NCI-H2107 treated with DMSO at 0.1 percent for 48 hours (cell line): ENCODE measurements around the gene RUSC2.
"Not testable (repeated sequence)": the region's sequence is repeated elsewhere in the genome, so short reads cannot be mapped to it uniquely, and the experiment has no call there.

Experiments
- DNase-seq: peaks from one replicate; lab custom pipeline; 2025; ENCODE audit not compliant: unreplicated experiment; lab: John Stamatoyannopoulos, UW

Gene RUSC2

DNA sequence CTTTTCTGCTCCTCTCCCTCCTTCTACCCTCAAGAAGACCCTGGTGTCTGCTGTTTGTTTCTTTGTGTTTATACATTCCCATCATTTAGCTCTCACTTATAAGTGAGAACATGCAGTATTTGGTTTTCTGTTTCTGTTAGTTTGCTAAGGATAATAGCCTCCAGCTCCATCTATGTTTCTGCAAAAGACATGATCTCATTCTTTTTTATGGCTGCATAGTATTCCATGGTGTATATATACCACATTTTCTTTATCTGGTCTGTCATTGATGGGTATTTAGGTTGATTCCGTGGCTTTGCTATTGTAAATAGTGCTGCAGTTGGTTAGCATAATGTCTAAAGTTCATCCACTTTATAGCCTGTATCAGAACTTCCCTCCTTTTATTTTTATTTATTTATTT, 3.2 kb downstream of the RUSC2 start:
- not testable (repeated sequence) for DNase-seq

- DNase-seq, result no peak
Observed at GRCh38 chr9:35495984-35496383, 6.1 kb downstream of the RUSC2 start.

DNA sequence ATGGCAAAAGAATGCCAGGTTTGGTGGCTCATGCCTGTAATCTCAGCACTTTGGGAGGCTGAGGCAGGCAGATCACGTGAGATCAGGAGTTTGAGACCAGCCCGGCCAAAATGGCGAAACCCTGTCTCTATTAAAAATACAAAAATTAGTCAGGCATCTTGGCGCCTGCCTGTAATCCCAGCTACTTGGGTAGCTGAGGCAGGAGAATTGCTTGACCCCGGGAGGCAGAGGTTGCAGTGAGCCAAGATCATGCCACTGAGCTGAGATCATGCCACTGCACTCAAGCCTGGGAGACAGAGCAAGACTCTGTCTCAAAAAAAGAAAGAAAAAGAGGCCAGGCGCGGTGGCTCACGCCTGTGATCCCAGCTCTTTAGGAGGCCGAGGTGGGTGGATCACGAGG, 8.3 kb downstream of the RUSC2 start:
- DNase-seq, result not testable (repeated sequence)

- DNase-seq, result no peak
Observed at GRCh38 chr9:35499029-35499700, 9.3 kb downstream of the RUSC2 start.

- no peak for DNase-seq
Observed at GRCh38 chr9:35499701-35500030, 9.8 kb downstream of the RUSC2 start.

DNA sequence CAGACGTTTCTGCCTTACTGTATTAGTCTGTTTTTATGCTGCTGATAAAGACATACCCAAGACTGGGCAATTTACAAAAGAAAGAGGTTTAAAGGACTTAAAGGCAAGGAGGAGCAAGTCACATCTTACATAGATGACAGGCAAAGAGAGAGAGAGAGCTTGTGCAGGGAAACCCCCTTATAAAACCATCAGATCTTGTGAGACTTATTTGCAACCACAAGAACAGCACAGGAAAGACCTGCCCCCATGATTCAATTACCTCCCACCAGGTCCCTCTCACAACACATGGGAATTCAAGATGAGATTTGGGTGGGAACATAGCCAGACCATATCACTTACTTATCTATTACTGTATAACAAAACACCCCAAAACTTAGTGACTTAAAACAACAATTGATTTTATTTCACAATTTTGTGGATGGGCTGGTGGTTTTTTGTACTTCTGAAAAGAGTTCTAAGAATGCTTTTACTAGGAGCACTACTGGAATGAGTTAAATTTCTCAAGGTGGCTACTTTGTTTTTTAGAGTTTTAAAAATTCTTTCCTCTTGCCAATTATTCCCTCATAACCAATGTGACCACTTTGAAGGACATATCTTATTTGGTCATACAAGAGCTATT, 10.3 kb downstream of the RUSC2 start:
- no peak for DNase-seq

GRCh38 chr9:35501946-35502345, 12.0 kb downstream of the RUSC2 start:
- no peak for DNase-seq

GRCh38 chr9:35506359-35506758, 16.4 kb downstream of the RUSC2 start:
- DNase-seq, result no peak

DNA sequence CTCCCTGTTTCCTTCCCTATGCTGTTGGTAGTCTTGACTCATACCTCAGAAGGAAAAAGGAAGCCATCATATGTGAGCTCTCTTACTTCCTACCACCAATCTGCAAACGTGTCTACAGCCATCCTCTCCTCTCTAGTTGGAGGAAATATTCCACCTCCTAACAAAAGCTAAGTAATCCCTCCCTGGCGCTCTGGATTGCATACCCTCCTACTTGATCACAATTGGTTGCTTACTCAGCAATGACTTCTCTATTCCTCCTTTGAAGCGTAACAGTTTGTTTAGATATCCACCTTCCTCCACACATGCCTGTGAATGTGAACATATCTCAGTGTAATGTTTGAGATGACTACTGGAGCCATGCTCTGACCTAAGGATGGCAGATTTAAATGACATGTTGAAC, 18.2 kb downstream of the RUSC2 start:
- DNase-seq, result no peak

DNA sequence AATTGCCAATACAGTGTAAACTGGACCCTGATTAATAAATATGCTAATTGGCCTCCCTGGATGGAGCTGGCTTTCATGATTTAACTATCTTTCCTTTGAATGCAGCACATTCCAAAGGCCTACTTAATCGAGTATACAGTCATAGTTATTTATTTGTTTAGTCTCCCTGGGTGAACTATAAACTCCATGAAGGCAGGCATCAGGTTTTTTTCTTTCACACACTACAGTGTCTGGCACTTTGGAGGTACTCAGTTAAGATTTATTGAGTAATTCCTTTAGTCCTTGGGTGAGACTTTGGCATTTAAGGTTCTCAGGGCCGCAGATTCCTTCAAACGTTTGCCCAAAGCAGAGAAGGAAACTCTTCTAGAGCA, 20.5 kb downstream of the RUSC2 start:
- no peak for DNase-seq

GRCh38 chr9:35510754-35511428, 21.0 kb downstream of the RUSC2 start:
- DNase-seq, result no peak

GRCh38 chr9:35511453-35511852, 21.5 kb downstream of the RUSC2 start:
- no peak for DNase-seq

- DNase-seq, result no peak
Observed at GRCh38 chr9:35515766-35516165, 25.9 kb downstream of the RUSC2 start.

DNA sequence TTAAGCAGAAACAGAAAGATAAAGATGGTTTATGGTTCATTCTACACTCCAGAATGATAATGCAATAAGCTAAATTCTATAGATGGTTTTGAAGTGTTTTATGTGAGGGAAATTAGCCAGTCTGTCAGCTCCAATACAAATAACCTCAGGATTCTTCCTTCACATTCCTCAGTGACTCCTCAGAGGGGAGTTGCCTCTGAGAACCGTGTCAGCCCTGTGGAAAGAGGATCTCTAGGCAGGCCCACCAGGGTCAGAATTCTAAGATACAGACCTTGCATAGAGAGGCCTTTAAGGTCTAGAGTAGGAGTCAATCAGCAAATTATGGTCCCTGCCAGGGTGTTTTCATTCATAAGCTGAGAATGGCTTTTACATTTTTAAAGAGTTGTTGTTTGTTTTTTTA, 26.6 kb downstream of the RUSC2 start:
- DNase-seq, result no peak

DNA sequence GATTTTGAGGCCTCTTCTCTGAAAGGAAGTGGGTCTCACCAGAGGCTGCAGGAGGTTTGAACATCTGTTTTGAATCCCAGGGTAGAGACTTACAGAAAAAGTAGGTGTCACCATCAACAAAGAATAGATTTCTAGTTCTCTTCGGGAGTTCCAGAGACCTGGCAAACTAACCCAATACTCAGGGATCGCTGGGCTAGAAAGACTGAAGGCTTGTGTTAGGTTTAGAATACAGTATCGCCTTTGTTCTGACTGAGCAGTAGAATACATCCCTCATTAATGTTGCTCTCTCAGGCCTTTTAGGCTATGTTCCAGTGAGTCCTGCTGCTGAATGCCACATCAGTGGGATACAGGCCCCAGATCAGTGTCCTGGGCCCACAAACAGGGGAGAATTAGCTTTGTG, 27.2 kb downstream of the RUSC2 start:
- no peak for DNase-seq

GRCh38 chr9:35517552-35518224, 27.8 kb downstream of the RUSC2 start:
- DNase-seq, result no peak

DNA sequence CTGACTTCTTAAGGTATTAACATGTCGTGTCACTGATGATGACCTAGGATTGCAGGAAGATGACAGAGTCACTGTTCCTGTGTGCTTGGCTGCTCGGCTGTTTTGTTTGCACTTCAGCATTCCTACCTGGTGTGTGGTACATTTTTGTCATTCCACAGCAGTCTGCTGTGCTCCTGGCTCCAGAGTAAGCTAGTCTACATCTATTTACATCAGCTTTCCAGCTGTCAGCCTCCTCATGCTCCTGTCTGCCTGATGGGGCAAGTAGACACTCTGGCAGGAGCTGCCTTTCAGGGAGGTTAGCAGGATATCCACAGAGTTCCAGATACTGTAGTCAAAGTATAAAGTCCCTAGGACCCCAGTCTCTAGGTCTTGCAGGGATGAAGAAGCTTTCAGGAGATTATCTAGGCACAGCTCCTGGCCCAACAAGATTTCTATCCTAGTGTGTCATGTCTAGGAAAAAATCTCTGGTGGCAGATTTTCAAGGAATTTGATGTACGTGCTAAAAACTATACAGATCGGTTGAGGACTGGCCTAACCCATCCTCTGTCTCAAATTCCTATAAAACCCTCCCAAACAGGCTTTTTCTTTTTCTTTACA, 28.4 kb downstream of the RUSC2 start:
- DNase-seq, result no peak

GRCh38 chr9:35518981-35519679, 29.2 kb downstream of the RUSC2 start:
- DNase-seq, result no peak

GRCh38 chr9:35519692-35520363, 29.9 kb downstream of the RUSC2 start:
- DNase-seq, result no peak

- no peak for DNase-seq
Observed at GRCh38 chr9:35520364-35520710, 30.4 kb downstream of the RUSC2 start.

GRCh38 chr9:35521708-35522107, 31.8 kb downstream of the RUSC2 start:
- DNase-seq, result no peak
